B cell (primary cell): ENCODE measurements around the gene ST6GAL1. TPM values are rescaled to one million over a fixed set of nuclear protein-coding genes. Genes with fewer than 3 reads are reported as not detected.

Source experiments
- ATAC-seq: fragments of 200-7000 bp; cut with Tn5 transposase; one replicate; pipeline ENCODE4 v1.10.0; 2021; ENCODE audit warnings: low read depth, mild to moderate bottlenecking, moderate number of reproducible peaks, moderate library complexity
- CTCF ChIA-PET: fragments of 350-600 bp; sonication (Branson Sonifier 250); formaldehyde crosslinking; loops from one replicate; lab custom pipeline; 2021; ENCODE audit warnings: antibody characterized with exemption, inconsistent platforms; lab: Charles Lee
- POLR2A ChIA-PET: fragments of 350-600 bp; sonication (Branson Sonifier 250); formaldehyde crosslinking; loops from one replicate; lab custom pipeline; 2021; ENCODE audit warnings: antibody characterized with exemption; lab: Charles Lee
- DNase-seq: peaks from one replicate; pipeline ENCODE4 v3.0.0; 2013
- H2AFZ ChIP-seq: 2 replicates; pipeline ENCODE4 v1.6.1; 2012; ENCODE audit warnings: mild to moderate bottlenecking, low read depth, low read length; ENCODE audit not compliant: insufficient read depth, poor library complexity, severe bottlenecking
- H3K27ac ChIP-seq, 2 donors: 1 replicate in 1 of 2; 2 replicates in 1 of 2; pipeline ENCODE4 v1.5.1; 2012 to 2013; ENCODE audit warnings: low read length in 2 of 2, mild to moderate bottlenecking in 2 of 2, moderate library complexity in 1 of 2
- H3K27me3 ChIP-seq, 4 experiments: fragments of 200-600 bp in 1 of 4; sonication (generic) in 1 of 4; replicated peaks in 1 of 4; 1 replicate in 2 of 4; 2 replicates in 2 of 4; pipeline versions ENCODE4 v1.6.1 to v1.7.0; 2013 to 2016; ENCODE audit warnings: low read length in 3 of 4, mild to moderate bottlenecking in 2 of 4, mixed read lengths in 1 of 4, moderate library complexity in 1 of 4; ENCODE audit not compliant: insufficient read depth in 4 of 4, control insufficient read depth in 3 of 4; ENCODE audit errors: control extremely low read depth in 1 of 4
- H3K36me3 ChIP-seq, 2 experiments: replicated peaks in 1 of 2; 1 replicate in 1 of 2; 2 replicates in 1 of 2; pipeline versions ENCODE4 v1.6.1 to v1.7.1; 2013; ENCODE audit warnings: low read length in 1 of 2; ENCODE audit not compliant: insufficient read depth in 2 of 2, control insufficient read depth in 1 of 2; ENCODE audit errors: control extremely low read depth in 1 of 2, extremely low read depth in 1 of 2
- H3K4me1 ChIP-seq, 2 donors: fragments of 200-600 bp in 1 of 2; sonication (generic) in 1 of 2; 1 replicate in 1 of 2; 2 replicates in 1 of 2; pipeline versions ENCODE4 v1.5.1 to v1.6.1; 2013 to 2017; ENCODE audit warnings: low read length in 2 of 2; ENCODE audit not compliant: control insufficient read depth in 2 of 2, insufficient read depth in 2 of 2
- H3K4me2 ChIP-seq: replicated peaks from 2 replicates; pipeline ENCODE3; 2012; ENCODE audit warnings: mild to moderate bottlenecking, low read depth, low read length; ENCODE audit not compliant: poor library complexity, severe bottlenecking
- H3K4me3 ChIP-seq, 5 experiments: fragments of 200-600 bp in 1 of 5; sonication (generic) in 1 of 5; 1 replicate in 3 of 5; 2 replicates in 2 of 5; pipeline versions ENCODE4 v1.5.1 to v1.7.0; 2011 to 2016; ENCODE audit warnings: low read length in 4 of 5, mild to moderate bottlenecking in 4 of 5, low read depth in 2 of 5, control low read depth in 1 of 5, moderate library complexity in 1 of 5; ENCODE audit not compliant: insufficient read depth in 1 of 5; ENCODE audit errors: control extremely low read depth in 1 of 5, extremely low read depth in 1 of 5
- H3K79me2 ChIP-seq: fragments of 200-600 bp; sonication (generic); one replicate; pipeline ENCODE4 v1.6.0; 2016; ENCODE audit warnings: low read length; ENCODE audit not compliant: control insufficient read depth, insufficient read depth
- H3K9ac ChIP-seq: fragments of 200-600 bp; sonication (generic); 2 replicates; pipeline ENCODE4 v1.6.1; 2017; ENCODE audit warnings: mild to moderate bottlenecking, low read length, moderate library complexity
- H3K9me3 ChIP-seq, 3 donors: one replicate each; pipeline versions ENCODE4 v1.6.1 to v1.7.1; 2013; ENCODE audit warnings: low read length in 2 of 3; ENCODE audit not compliant: control insufficient read depth in 2 of 3, insufficient read depth in 1 of 3; ENCODE audit errors: control extremely low read depth in 1 of 3
- H4K20me1 ChIP-seq: 2 replicates; pipeline ENCODE4 v1.6.0; 2012; ENCODE audit warnings: mild to moderate bottlenecking, low read length; ENCODE audit not compliant: insufficient read depth, control insufficient read depth, poor library complexity, severe bottlenecking
- H3K27ac Mint-ChIP-seq: one replicate; pipeline ENCODE4 v1.8.0; 2021; ENCODE audit warnings: mixed read lengths
- H3K27me3 Mint-ChIP-seq: one replicate; pipeline ENCODE4 v1.8.0; 2021; ENCODE audit warnings: mixed read lengths
- H3K4me1 Mint-ChIP-seq: one replicate; pipeline ENCODE4 v1.8.0; 2021; ENCODE audit warnings: mixed read lengths
- H3K4me3 Mint-ChIP-seq: one replicate; pipeline ENCODE4 v1.8.0; 2021; ENCODE audit warnings: mixed read lengths
- H3K9me3 Mint-ChIP-seq: one replicate; pipeline ENCODE4 v1.8.0; 2022; ENCODE audit warnings: mixed read lengths; ENCODE audit not compliant: insufficient read depth
- EZH2 ChIP-seq: IDR thresholded peaks from 2 replicates; pipeline ENCODE4 v1.6.1; 2012; ENCODE audit warnings: borderline replicate concordance, low read depth, mild to moderate bottlenecking, moderate library complexity, low read length; ENCODE audit not compliant: insufficient read depth, poor library complexity, severe bottlenecking
- WGBS: methylation state at CpG from one replicate; pipeline ENCODE4 v1.1.5; 2013; ENCODE audit warnings: missing lambda C conversion rate; ENCODE audit not compliant: insufficient coverage; 5-methylcytosine and 5-hydroxymethylcytosine counted together
- intact Hi-C: fragments of 100-400 bp; cut with micrococcal nuclease; formaldehyde crosslinking; loops from one replicate; pipeline ENCODE4 v1.10.0; 2022
- polyA plus RNA-seq: library from polyadenylated mRNA; depleted of rRNA; stranded (reverse); fragments of >200 nt; gene quantifications from 2 replicates; pipeline ENCODE4 v1.2.3, GENCODE V29; 2012
- total RNA-seq, 2 donors: library from RNA; stranded (reverse); fragments of 120-200 nt in 1 of 2; gene quantifications; 1 replicate in 1 of 2; 2 replicates in 1 of 2; pipeline versions ENCODE4 v1.2.3 to v1.2.4, GENCODE V29; 2013 to 2022
- TF ChIP-seq, protein P1 (sequence below): fragments of 200-600 bp; IDR thresholded peaks from one replicate; pipeline ENCODE4 v1.8.0; 2022; ENCODE audit warnings: antibody characterized with exemption, mild to moderate bottlenecking

Gene ST6GAL1
- total and polyA plus RNA-seq, 2 donors (not counting 1 experiment from before 2014, with no cell fraction given): 174 to 563 TPM

GRCh38 chr3:186896875-186897274, 33.5 kb upstream of the ST6GAL1 start:
- Histone ChIP-seq H4K20me1 (no peaks in the 10 kb centered on the region), H3K4me3 (no peak overlapping the region), H3K4me1 (peaks cover 14% of the 10 kb centered on the region in 2 donors), H3K27me3 (no peaks in the 10 kb centered on the region), H3K4me2 (no peak overlapping the region), H3K36me3 (no peaks in the 10 kb centered on the region), H2AFZ (no peak overlapping the region), H3K9ac (no peak overlapping the region), H3K9me3 (peaks cover 0 to 6% (median 1%) of the 10 kb centered on the region in 3 donors), H3K27ac (no peak overlapping the region), H3K79me2 (no peaks in the 10 kb centered on the region)
- CTCF ChIA-PET: no interaction called here
- 93% methylated on average over 2 of the region's 4 CpGs for WGBS
- TF ChIP-seq EZH2: no peak
- TF ChIP-seq, protein P1, sequence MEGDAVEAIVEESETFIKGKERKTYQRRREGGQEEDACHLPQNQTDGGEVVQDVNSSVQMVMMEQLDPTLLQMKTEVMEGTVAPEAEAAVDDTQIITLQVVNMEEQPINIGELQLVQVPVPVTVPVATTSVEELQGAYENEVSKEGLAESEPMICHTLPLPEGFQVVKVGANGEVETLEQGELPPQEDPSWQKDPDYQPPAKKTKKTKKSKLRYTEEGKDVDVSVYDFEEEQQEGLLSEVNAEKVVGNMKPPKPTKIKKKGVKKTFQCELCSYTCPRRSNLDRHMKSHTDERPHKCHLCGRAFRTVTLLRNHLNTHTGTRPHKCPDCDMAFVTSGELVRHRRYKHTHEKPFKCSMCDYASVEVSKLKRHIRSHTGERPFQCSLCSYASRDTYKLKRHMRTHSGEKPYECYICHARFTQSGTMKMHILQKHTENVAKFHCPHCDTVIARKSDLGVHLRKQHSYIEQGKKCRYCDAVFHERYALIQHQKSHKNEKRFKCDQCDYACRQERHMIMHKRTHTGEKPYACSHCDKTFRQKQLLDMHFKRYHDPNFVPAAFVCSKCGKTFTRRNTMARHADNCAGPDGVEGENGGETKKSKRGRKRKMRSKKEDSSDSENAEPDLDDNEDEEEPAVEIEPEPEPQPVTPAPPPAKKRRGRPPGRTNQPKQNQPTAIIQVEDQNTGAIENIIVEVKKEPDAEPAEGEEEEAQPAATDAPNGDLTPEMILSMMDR: no peak
- intact Hi-C loops: no loop called here
- H3K27ac Mint-ChIP-seq: no peak overlapping the region
- ATAC-seq: no peak
- no peak for DNase-seq
- H3K4me1 Mint-ChIP-seq: peaks cover 16% of the 10 kb centered on the region
- POLR2A ChIA-PET: no interaction called here
- no peak overlapping the region for H3K4me3 Mint-ChIP-seq
- no peaks in the 10 kb centered on the region for H3K27me3 Mint-ChIP-seq
- no peaks in the 10 kb centered on the region for H3K9me3 Mint-ChIP-seq

GRCh38 chr3:186901135-186901734, 29.1 kb upstream of the ST6GAL1 start:
- H3K27me3 Mint-ChIP-seq: no peaks in the 10 kb centered on the region
- peak overlapping the region; percentile 56 for H3K4me2 ChIP-seq
- H3K9me3 ChIP-seq: peaks cover 2 to 9% (median 2%) of the 10 kb centered on the region in 3 donors
- H3K27ac ChIP-seq: peak overlapping the region; percentile 57 to 65
- H3K79me2 ChIP-seq: no peaks in the 10 kb centered on the region
- peak; percentile 61 for ATAC-seq
- peak overlapping the region; percentile 90 for H3K27ac Mint-ChIP-seq
- peak; percentile 35 for DNase-seq
- ChIA-PET POLR2A (no interaction called here), CTCF (no interaction called here)
- peak overlapping the region; percentile 15 for H3K9ac ChIP-seq
- TF ChIP-seq, protein P1: no peak
- peak overlapping the region in 1 of 5 experiments; percentile 17 for H3K4me3 ChIP-seq
- intact Hi-C loops: no loop called here
- H3K4me1 Mint-ChIP-seq: peaks cover 26% of the 10 kb centered on the region
- peak overlapping the region; percentile 62 for H2AFZ ChIP-seq
- H3K4me3 Mint-ChIP-seq: peak overlapping the region; percentile 75
- peaks cover 13% of the 10 kb centered on the region for H3K9me3 Mint-ChIP-seq
- no peaks in the 10 kb centered on the region for H4K20me1 ChIP-seq
- H3K36me3 ChIP-seq: no peaks in the 10 kb centered on the region
- H3K4me1 ChIP-seq: peaks cover 17 to 24% of the 10 kb centered on the region in 2 donors
- WGBS: no CpG with 5 or more reads among the region's 1 CpG
- no peaks in the 10 kb centered on the region for H3K27me3 ChIP-seq
